SU-DHL-6 (cell line): ENCODE results near the gene ITIH1.

Source experiments
- H2AFZ ChIP-seq: fragments of 200-600 bp; sonication (generic); 2 replicates; pipeline ENCODE4 v1.6.1; 2014; ENCODE audit warnings: low read depth, mild to moderate bottlenecking, moderate library complexity, mixed read lengths, antibody characterized with exemption, low read length; ENCODE audit not compliant: severe bottlenecking
- H3F3A ChIP-seq: fragments of 200-600 bp; shearing (Covaris generic); 2 replicates; pipeline ENCODE4 v1.6.0; 2016; ENCODE audit warnings: antibody characterized with exemption, mild to moderate bottlenecking; ENCODE audit not compliant: insufficient read depth
- H3K27ac ChIP-seq: fragments of 200-600 bp; sonication (generic); 2 replicates; pipeline ENCODE4 v1.5.1; 2016; ENCODE audit warnings: low read depth, mild to moderate bottlenecking, low read length, moderate library complexity, mixed read lengths
- H3K27me3 ChIP-seq: fragments of 200-600 bp; sonication (generic), shearing (Covaris generic); 2 replicates; pipeline ENCODE4 v1.6.0; 2014; ENCODE audit warnings: mild to moderate bottlenecking, low read length
- H3K36me3 ChIP-seq: fragments of 200-600 bp; sonication (generic); 2 replicates; pipeline ENCODE4 v1.6.1; 2014; ENCODE audit warnings: mild to moderate bottlenecking, low read length, mixed read lengths
- H3K4me2 ChIP-seq: fragments of 300-600, 200-600 bp; shearing (Covaris generic), sonication (generic); 2 replicates; pipeline ENCODE4 v1.6.0; 2014; ENCODE audit warnings: low read length, low read depth, mild to moderate bottlenecking; ENCODE audit not compliant: poor library complexity, severe bottlenecking
- H3K4me3 ChIP-seq: fragments of 200-600 bp; sonication (generic); 2 replicates; pipeline ENCODE4 v1.5.1; 2014; ENCODE audit warnings: antibody characterized with exemption, low read length, mild to moderate bottlenecking, mixed read lengths; ENCODE audit not compliant: insufficient read depth, poor library complexity, severe bottlenecking
- H3K79me2 ChIP-seq: fragments of 200-600 bp; sonication (generic); 2 replicates; pipeline ENCODE4 v1.6.1; 2014; ENCODE audit warnings: mild to moderate bottlenecking, low read length, moderate library complexity; ENCODE audit not compliant: insufficient read depth
- H3K9ac ChIP-seq: fragments of 200-600 bp; sonication (generic); 2 replicates; pipeline ENCODE4 v1.7.0; 2014; ENCODE audit warnings: mild to moderate bottlenecking, low read length
- H3K9me2 ChIP-seq: fragments of 200-600 bp; sonication (generic); replicated peaks from 2 replicates; pipeline ENCODE4 v1.6.1; 2014; ENCODE audit warnings: low read length; ENCODE audit not compliant: insufficient read depth
- H3K9me3 ChIP-seq: fragments of 200-600 bp; sonication (generic); 2 replicates; pipeline ENCODE4 v1.6.1; 2014; ENCODE audit warnings: low read length, mixed read lengths; ENCODE audit not compliant: insufficient read depth
- H4K20me1 ChIP-seq: fragments of 200-600 bp; sonication (generic); 2 replicates; pipeline ENCODE4 v1.6.1; 2014; ENCODE audit warnings: low read depth, mild to moderate bottlenecking, antibody characterized with exemption, low read length, moderate library complexity, mixed read lengths
- CTCF ChIP-seq: fragments of 200-600 bp; sonication (generic); IDR thresholded peaks from one replicate; pipeline ENCODE4 v1.5.1; 2017; ENCODE audit warnings: antibody characterized with exemption, mild to moderate bottlenecking, low read length, moderate library complexity; ENCODE audit not compliant: insufficient read depth, poor library complexity, severe bottlenecking
- EZH2phosphoT487 ChIP-seq: fragments of 200-600 bp; sonication (generic), shearing (Covaris generic); conservative IDR thresholded peaks from 2 replicates; pipeline ENCODE4 v1.6.1; 2018; ENCODE audit warnings: mild to moderate bottlenecking, antibody characterized with exemption, low read length, moderate library complexity, mixed read lengths

Gene ITIH1

GRCh38 chr3:52827441-52827840, 50.0 kb downstream of the ITIH1 start:
- H3K36me3 ChIP-seq: no peaks in the 10 kb centered on the region
- H3K4me2 ChIP-seq: no peak overlapping the region
- H2AFZ ChIP-seq: no peak overlapping the region
- TF ChIP-seq EZH2phosphoT487: no peak
- no peaks in the 10 kb centered on the region for H3K9me3 ChIP-seq
- no peaks in the 10 kb centered on the region for H3K27me3 ChIP-seq
- no peak overlapping the region for H3K4me3 ChIP-seq
- H3K9me2 ChIP-seq: no peaks in the 10 kb centered on the region
- no peaks in the 10 kb centered on the region for H3F3A ChIP-seq
- no peak overlapping the region for H3K9ac ChIP-seq
- H3K79me2 ChIP-seq: no peaks in the 10 kb centered on the region
- H4K20me1 ChIP-seq: no peaks in the 10 kb centered on the region
- no peak overlapping the region for H3K27ac ChIP-seq

- no peaks in the 10 kb centered on the region for H3F3A ChIP-seq
- no peak overlapping the region for H3K27ac ChIP-seq
- H3K27me3 ChIP-seq: no peaks in the 10 kb centered on the region
- TF ChIP-seq EZH2phosphoT487 (no peak), CTCF (no peak)
- H3K79me2 ChIP-seq: no peaks in the 10 kb centered on the region
- no peaks in the 10 kb centered on the region for H3K36me3 ChIP-seq
- no peak overlapping the region for H3K4me3 ChIP-seq
- no peaks in the 10 kb centered on the region for H3K9me3 ChIP-seq
- no peaks in the 10 kb centered on the region for H4K20me1 ChIP-seq
- H2AFZ ChIP-seq: no peak overlapping the region
- no peaks in the 10 kb centered on the region for H3K9me2 ChIP-seq
- no peak overlapping the region for H3K9ac ChIP-seq
- H3K4me2 ChIP-seq: no peak overlapping the region
Measured at GRCh38 chr3:52827866-52828376, 50.5 kb downstream of the ITIH1 start.

- Histone ChIP-seq H2AFZ (no peak overlapping the region), H3K36me3 (no peaks in the 10 kb centered on the region), H3K9ac (no peak overlapping the region), H3F3A (no peaks in the 10 kb centered on the region), H4K20me1 (no peaks in the 10 kb centered on the region), H3K79me2 (no peaks in the 10 kb centered on the region), H3K4me2 (no peak overlapping the region), H3K27me3 (no peaks in the 10 kb centered on the region), H3K9me3 (no peaks in the 10 kb centered on the region), H3K9me2 (no peaks in the 10 kb centered on the region), H3K27ac (no peak overlapping the region), H3K4me3 (no peak overlapping the region)
- TF ChIP-seq CTCF (no peak), EZH2phosphoT487 (no peak)
Measured at GRCh38 chr3:52829482-52829881, 52.1 kb downstream of the ITIH1 start.

GRCh38 chr3:52829906-52830463, 52.6 kb downstream of the ITIH1 start:
- no peaks in the 10 kb centered on the region for H4K20me1 ChIP-seq
- H3K36me3 ChIP-seq: no peaks in the 10 kb centered on the region
- H3K9me3 ChIP-seq: no peaks in the 10 kb centered on the region
- H2AFZ ChIP-seq: no peak overlapping the region
- H3K9me2 ChIP-seq: no peaks in the 10 kb centered on the region
- no peaks in the 10 kb centered on the region for H3F3A ChIP-seq
- TF ChIP-seq EZH2phosphoT487 (no peak), CTCF (no peak)
- H3K9ac ChIP-seq: no peak overlapping the region
- no peaks in the 10 kb centered on the region for H3K79me2 ChIP-seq
- no peak overlapping the region for H3K4me3 ChIP-seq
- no peaks in the 10 kb centered on the region for H3K27me3 ChIP-seq
- no peak overlapping the region for H3K27ac ChIP-seq
- H3K4me2 ChIP-seq: no peak overlapping the region
